ENCODE measurements around the gene PGP. TPM values are rescaled to one million over a fixed set of nuclear protein-coding genes. Genes with fewer than 3 reads are reported as not detected.

PGP gene
- total RNA-seq, 1 experiment from 2014 or later, result 38.3 TPM

DNA sequence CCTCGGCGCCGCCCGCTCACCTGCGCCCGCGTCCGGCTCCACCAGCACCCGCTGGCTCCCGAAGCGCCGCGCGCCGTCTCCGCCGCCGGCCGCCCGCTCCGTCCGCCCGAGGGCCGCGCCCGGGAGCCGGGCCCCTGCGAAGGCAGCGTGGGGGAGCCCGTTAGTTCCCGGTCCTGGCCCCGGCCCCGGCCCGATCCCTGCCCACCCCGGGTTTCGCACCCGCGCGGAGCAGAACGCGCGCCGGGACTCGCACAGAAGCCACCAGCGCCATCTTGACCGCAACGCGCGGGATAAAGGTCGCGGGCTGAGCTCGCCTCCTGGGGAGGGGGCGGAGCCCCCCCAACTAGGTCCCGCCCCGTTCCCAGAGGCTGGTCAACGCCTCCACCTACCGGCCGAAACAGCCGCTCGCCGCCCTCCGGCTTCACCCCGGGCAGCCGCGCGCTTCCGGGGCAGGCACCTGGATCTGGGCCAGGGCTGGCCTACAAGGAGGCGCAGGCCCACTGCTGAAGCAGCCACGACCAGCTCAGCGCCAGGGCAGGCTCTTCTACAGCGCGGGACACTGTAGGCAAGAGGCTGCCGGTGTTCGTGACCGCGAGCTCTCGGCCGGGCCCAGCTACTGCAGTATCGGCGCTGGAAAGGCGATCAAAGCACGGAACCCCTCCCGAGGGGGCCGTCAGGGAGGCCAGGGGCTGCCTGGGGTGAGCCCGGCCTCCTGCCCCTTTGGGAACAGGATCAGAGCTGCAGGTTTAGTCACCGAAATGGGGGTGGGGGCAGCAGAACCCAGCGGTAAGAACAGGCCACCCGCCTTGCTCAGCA lies 36.9 kb upstream of the PGP start, which contains the start of gene ECI1:
ECI1 (minus strand) TSS at position 292 of the 816 bp plus-strand sequence; CDS start at position 271, 21 bp downstream.
- H4K8ac ChIP-seq (replicated peaks; ENCODE audit: insufficient read length, low read depth, low read length), result no peak within 1 kb of the TSS
- peak; percentile 95 for DNase-seq
- no peaks in the 10 kb centered on the region; the same call in 1 of the 2 replicates for H3K79me2 ChIP-seq (ENCODE audit: insufficient read depth, low read length)
- H3K27me3 ChIP-seq (ENCODE audit: insufficient read depth, low read length), result no peaks in the 10 kb centered on the region
- peak within 1 kb of the TSS; percentile 84 for H3K14ac ChIP-seq (ENCODE audit: insufficient read depth, low read length)
- peak within 1 kb of the TSS; percentile 57 for H3K4me2 ChIP-seq (ENCODE audit: insufficient read depth, insufficient read length, low read length)
- no peak within 1 kb of the TSS for H2BK5ac ChIP-seq (ENCODE audit: insufficient read length, low read length)
- Mint-ChIP-seq H3K27ac (peak within 1 kb of the TSS; percentile 87 to 94 (median 94)), H3K4me1 (peaks cover 13 to 20% of the 10 kb centered on the region in 2 experiments), H3K27me3 (ENCODE audit: low read depth) (no peaks in the 10 kb centered on the region), H3K36me3 (ENCODE audit: insufficient read depth in 1 of 3, low read depth in 3 of 3) (peaks cover 28 to 61% (median 51%) of the 10 kb centered on the region in 3 experiments), H3K9me3 (no peaks in the 10 kb centered on the region), H3K4me3 (peak within 1 kb of the TSS; percentile 87 to 93)
- H2BK20ac ChIP-seq (ENCODE audit: low read depth, low read length, poor library complexity, severe bottlenecking), result no peak within 1 kb of the TSS
- H3K23me2 ChIP-seq (ENCODE audit: insufficient read length, low read depth, low read length, poor library complexity, severe bottlenecking), result peaks cover 4% of the 10 kb centered on the region
- peak within 1 kb of the TSS; percentile 1 for H3K27ac ChIP-seq (ENCODE audit: insufficient read length, low read depth, low read length)
- no peak within 1 kb of the TSS for H3K4ac ChIP-seq (ENCODE audit: low read depth, low read length)
- no peaks in the 10 kb centered on the region for H3K9me3 ChIP-seq (ENCODE audit: control insufficient read depth, low read depth, low read length)
- no peak within 1 kb of the TSS for H3K23ac ChIP-seq (ENCODE audit: insufficient read length, low read depth, low read length)
- no peaks in the 10 kb centered on the region for H4K20me1 ChIP-seq (ENCODE audit: control insufficient read depth, insufficient read depth, insufficient read length)
- H2BK120ac ChIP-seq (ENCODE audit: low read depth, low read length, poor library complexity, severe bottlenecking), result no peak within 1 kb of the TSS
- H2BK15ac ChIP-seq (ENCODE audit: low read depth, low read length), result no peak within 1 kb of the TSS
- no peak within 1 kb of the TSS for H2AK5ac ChIP-seq (ENCODE audit: insufficient read length, low read length)
- H3K56ac ChIP-seq (ENCODE audit: insufficient read length, low read depth, low read length), result no peak within 1 kb of the TSS
- WGBS (ENCODE audit: extremely low coverage, insufficient read length, low lambda C conversion rate), result no CpG with 5 or more reads among the region's 88 CpGs
- H2BK12ac ChIP-seq (ENCODE audit: insufficient read length, low read depth, low read length), result no peak within 1 kb of the TSS
- H3K18ac ChIP-seq (ENCODE audit: insufficient read length, low read depth, low read length), result peak within 1 kb of the TSS; percentile 92
- H3K9ac ChIP-seq (ENCODE audit: extremely low read depth, insufficient read length, low read length), result peak within 1 kb of the TSS; percentile 60
- no peak within 1 kb of the TSS for H3T11ph ChIP-seq (ENCODE audit: low read length)
- TF ChIP-seq CTCF (conservative IDR thresholded peaks at IDR 0.05), result peak; percentile 71
- H2AFZ ChIP-seq (ENCODE audit: low read length), result no peak within 1 kb of the TSS
- no peak within 1 kb of the TSS for H4K5ac ChIP-seq (ENCODE audit: insufficient read length, low read depth, low read length)
- H4K91ac ChIP-seq (ENCODE audit: insufficient read length, low read depth, low read length), result no peak within 1 kb of the TSS
- no peaks in the 10 kb centered on the region for H3K79me1 ChIP-seq (ENCODE audit: insufficient read depth, low read depth, low read length, poor library complexity, severe bottlenecking)
- H3K4me1 ChIP-seq (ENCODE audit: insufficient read depth, low read length), result no peaks in the 10 kb centered on the region

All from H9 (cell line).